HepG2 (cell line): ENCODE results near the gene GFER. TPM values are rescaled to one million over a fixed set of nuclear protein-coding genes. Genes with fewer than 3 reads are reported as not detected.
A peak's percentile ranks its signal among the peaks of the same experiment; 100 is the strongest.

Experiments used
- ATAC-seq: fragments of 200-7000 bp; cut with Tn5 transposase; 3 replicates; pipeline ENCODE4 v1.9.1; 2020; ENCODE audit warnings: mild to moderate bottlenecking, moderate library complexity
- BruUV-seq: library from RNA; stranded (reverse); fragments of 400-500 nt; replicated peaks from 2 replicates; lab custom pipeline; 2021; lab: Mats Ljungman, UMichigan
- CTCF ChIA-PET: fragments of 300-600 bp; formaldehyde crosslinking; extraction: SDS; loops from one replicate; lab custom pipeline; 2021; ENCODE audit warnings: low total read pairs, inconsistent platforms, low intra/inter-chr PET ratio; lab: Yijun Ruan, JAX
- POLR2A ChIA-PET: fragments of 350-600 bp; sonication (Branson Sonifier 250); formaldehyde crosslinking; loops from one replicate; lab custom pipeline; 2020; ENCODE audit warnings: antibody characterized with exemption, inconsistent platforms; lab: Yijun Ruan, JAX
- DNase-seq: peaks from one replicate; pipeline ENCODE4 v3.0.0-alpha.2; 2015; ENCODE audit warnings: low spot score
- FAIRE-seq: peaks from 3 replicates; lab custom pipeline; 2011; peaks lifted over from hg19 to GRCh38; lab: Jason Lieb, UNC
- H2AFZ ChIP-seq: one replicate; pipeline ENCODE4 v1.6.1; 2011; ENCODE audit warnings: low read length, inconsistent platforms
- H3K27ac ChIP-seq: fragments of 300-600 bp; 3 replicates; pipeline ENCODE4 v1.8.0; 2011; ENCODE audit warnings: mixed run types, mild to moderate bottlenecking, mixed read lengths, low read length, inconsistent platforms; ENCODE audit not compliant: insufficient read depth; ENCODE audit errors: extremely low read length
- H3K27me3 ChIP-seq, 2 experiments: fragments of 200-600 bp in 1 of 2; 2 replicates in 1 of 2; 3 replicates in 1 of 2; pipeline versions ENCODE4 v1.6.0 to v1.8.0; 2011; ENCODE audit warnings: low read length in 2 of 2, mild to moderate bottlenecking in 2 of 2, moderate library complexity in 2 of 2, inconsistent platforms in 1 of 2; ENCODE audit not compliant: insufficient read depth in 2 of 2, control insufficient read depth in 1 of 2
- H3K36me3 ChIP-seq, 2 experiments: fragments of 200-600 bp in 1 of 2; replicated peaks in 1 of 2; 2 replicates in 1 of 2; 3 replicates in 1 of 2; pipeline versions ENCODE4 v1.5.1 to v1.8.0; 2011; ENCODE audit warnings: low read length in 2 of 2, inconsistent platforms in 1 of 2; ENCODE audit not compliant: insufficient read depth in 2 of 2, control insufficient read depth in 1 of 2
- H3K4me1 ChIP-seq: 2 replicates; pipeline ENCODE4 v1.5.1; 2012; ENCODE audit warnings: low read length, inconsistent platforms; ENCODE audit not compliant: insufficient read depth
- H3K4me2 ChIP-seq: 2 replicates; pipeline ENCODE4 v1.6.0; 2011; ENCODE audit warnings: low read depth, low read length, inconsistent platforms
- H3K4me3 ChIP-seq, 3 experiments: fragments of 200-600 bp in 1 of 3; sonication (generic), shearing (Covaris generic) in 1 of 3; replicated peaks in 1 of 3; 2 replicates each; pipeline ENCODE4 v1.5.1; 2011 to 2016; ENCODE audit warnings: low read length in 3 of 3, inconsistent platforms in 2 of 3, low read depth in 2 of 3, mild to moderate bottlenecking in 2 of 3, control low read depth in 1 of 3, mixed read lengths in 1 of 3; ENCODE audit not compliant: insufficient read depth in 1 of 3
- H3K79me2 ChIP-seq: one replicate; pipeline ENCODE4 v1.6.1; 2011; ENCODE audit warnings: low read length, inconsistent platforms; ENCODE audit not compliant: insufficient read depth
- H3K9ac ChIP-seq: 2 replicates; pipeline ENCODE4 v1.6.0; 2011; ENCODE audit warnings: mild to moderate bottlenecking, low read depth, low read length, inconsistent platforms; ENCODE audit not compliant: insufficient read depth
- H3K9me3 ChIP-seq: 2 replicates; pipeline ENCODE4 v1.5.1; 2012; ENCODE audit warnings: mild to moderate bottlenecking, low read length
- H4K20me1 ChIP-seq: 2 replicates; pipeline ENCODE4 v1.6.0; 2011; ENCODE audit warnings: inconsistent platforms, mild to moderate bottlenecking, low read length, moderate library complexity; ENCODE audit not compliant: insufficient read depth
- AHR ChIP-seq: IDR thresholded peaks from 2 replicates; pipeline ENCODE4 v1.6.1; 2018; ENCODE audit warnings: missing genetic modification reagents, missing compliant biosample characterization
- ARNT2 ChIP-seq: sonication (generic); formaldehyde crosslinking; IDR thresholded peaks from 2 replicates; pipeline ENCODE4 v1.8.0; 2022; ENCODE audit warnings: mild to moderate bottlenecking, low read depth, missing genetic modification reagents, moderate library complexity
- ATF7-NPFF ChIP-seq: sonication (generic); formaldehyde crosslinking; IDR thresholded peaks from 2 replicates; pipeline ENCODE4 v1.8.1; 2023; ENCODE audit warnings: mild to moderate bottlenecking, low read depth, missing genetic modification reagents, moderate library complexity
- BRD4 ChIP-seq: sonication (generic); formaldehyde crosslinking; IDR thresholded peaks from 2 replicates; pipeline ENCODE4 v1.4.0; 2020; ENCODE audit warnings: missing genetic modification reagents
- CBFB ChIP-seq: sonication (generic); formaldehyde crosslinking; IDR thresholded peaks from 2 replicates; pipeline ENCODE4 v1.4.0; 2020; ENCODE audit warnings: missing genetic modification reagents
- FOXA1 ChIP-seq, 2 experiments: fragments of 450-650 bp in 1 of 2; sonication (generic) in 1 of 2; formaldehyde crosslinking in 1 of 2; IDR thresholded peaks; 2 replicates each; pipeline versions ENCODE4 v1.4.0 to v1.6.1; 2016 to 2020; ENCODE audit warnings: missing genetic modification reagents in 1 of 2
- HNRNPLL ChIP-seq: fragments of 200-400 bp; formaldehyde crosslinking; IDR thresholded peaks from 2 replicates; pipeline ENCODE4 v1.6.1; 2017; ENCODE audit warnings: mild to moderate bottlenecking, low read depth, low read length; ENCODE audit not compliant: poor library complexity, severe bottlenecking
- KDM5A ChIP-seq: fragments of 200-600 bp; sonication (generic); IDR thresholded peaks from 2 replicates; pipeline ENCODE4 v1.7.0; 2018; ENCODE audit warnings: antibody characterized with exemption, mild to moderate bottlenecking, low read length, borderline replicate concordance
- KMT2A ChIP-seq: sonication (generic); formaldehyde crosslinking; IDR thresholded peaks from 2 replicates; pipeline ENCODE4 v1.4.0; 2020; ENCODE audit warnings: missing genetic modification reagents
- LCORL ChIP-seq, 2 experiments: fragments of 450-650 bp in 1 of 2; sonication (generic) in 1 of 2; formaldehyde crosslinking in 1 of 2; IDR thresholded peaks; 2 replicates each; pipeline versions ENCODE4 v1.5.0 to v1.6.1; 2017 to 2020; ENCODE audit warnings: antibody characterized with exemption in 1 of 2, missing genetic modification reagents in 1 of 2
- MEIS2 ChIP-seq: sonication (generic); formaldehyde crosslinking; IDR thresholded peaks from 2 replicates; pipeline ENCODE4 v1.9.0; 2021; ENCODE audit warnings: mild to moderate bottlenecking, missing genetic modification reagents
- NPAS2 ChIP-seq: sonication (generic); formaldehyde crosslinking; IDR thresholded peaks from 2 replicates; pipeline ENCODE4 v1.8.0; 2022; ENCODE audit warnings: mild to moderate bottlenecking, missing genetic modification reagents, borderline replicate concordance
- PHF5A ChIP-seq: IDR thresholded peaks from one replicate; pipeline ENCODE4 v1.6.1; 2018; ENCODE audit warnings: low read depth, missing genetic modification reagents; ENCODE audit not compliant: unreplicated experiment
- SATB2 ChIP-seq: sonication (generic); formaldehyde crosslinking; IDR thresholded peaks from 2 replicates; pipeline ENCODE4 v1.5.0; 2020; ENCODE audit warnings: missing genetic modification reagents
- SP4 ChIP-seq: sonication (generic); formaldehyde crosslinking; IDR thresholded peaks from 2 replicates; pipeline ENCODE4 v1.8.1; 2023; ENCODE audit warnings: mild to moderate bottlenecking, missing genetic modification reagents
- ZNF280D ChIP-seq: sonication (generic); formaldehyde crosslinking; IDR thresholded peaks from 2 replicates; pipeline ENCODE4 v1.5.1; 2020; ENCODE audit warnings: mild to moderate bottlenecking, missing genetic modification reagents
- ZNF317 ChIP-seq: sonication (generic); formaldehyde crosslinking; IDR thresholded peaks from 2 replicates; pipeline ENCODE4 v1.5.0; 2020; ENCODE audit warnings: mild to moderate bottlenecking, missing genetic modification reagents
- ZNF547 ChIP-seq: sonication (generic); formaldehyde crosslinking; IDR thresholded peaks from 2 replicates; pipeline ENCODE4 v1.5.1; 2020; ENCODE audit warnings: mild to moderate bottlenecking, missing genetic modification reagents
- ZNF616 ChIP-seq: sonication (generic); formaldehyde crosslinking; IDR thresholded peaks from 2 replicates; pipeline ENCODE4 v1.5.0; 2020; ENCODE audit warnings: low read depth, mild to moderate bottlenecking, missing genetic modification reagents
- ZNF670 ChIP-seq: sonication (generic); formaldehyde crosslinking; IDR thresholded peaks from 2 replicates; pipeline ENCODE4 v1.8.0; 2022; ENCODE audit warnings: mild to moderate bottlenecking, missing genetic modification reagents, borderline replicate concordance
- ZNF891 ChIP-seq: sonication (generic); formaldehyde crosslinking; IDR thresholded peaks from 2 replicates; pipeline ENCODE4 v1.5.0; 2020; ENCODE audit warnings: mild to moderate bottlenecking, missing genetic modification reagents
- ZSCAN25 ChIP-seq: sonication (generic); formaldehyde crosslinking; IDR thresholded peaks from 2 replicates; pipeline ENCODE4 v1.8.0; 2022; ENCODE audit warnings: mild to moderate bottlenecking, missing genetic modification reagents
- WGBS: methylation state at CpG from one replicate; pipeline ENCODE4 v1.1.6; 2017; ENCODE audit warnings: low lambda C conversion rate; 5-methylcytosine and 5-hydroxymethylcytosine counted together
- in situ Hi-C: cut with HindIII; loops from 2 replicates; pipeline ENCODE4 v1.10.0; 2017; ENCODE audit warnings: low pct_unique_long_range_greater_than_20kb; ENCODE audit not compliant: extremely low pct_ligation_motif_present
- intact Hi-C: fragments of 100-400 bp; cut with micrococcal nuclease; formaldehyde crosslinking; loops from one replicate; pipeline ENCODE4 v1.10.0; 2022; ENCODE audit not compliant: unreplicated experiment
- polyA plus RNA-seq, 8 experiments: library from polyadenylated mRNA; depleted of rRNA in 3 of 8; stranded (reverse) in 7 of 8; unstranded in 1 of 8; fragments of >200 nt; fragmentation: Illumina TruSeq in 4 of 8; extraction: Trizol in 4 of 8; gene quantifications; 2 replicates each; pipeline versions ENCODE4 v1.2.1 to v1.2.3, GENCODE V29; 2011 to 2016; ENCODE audit warnings: low read depth in 4 of 8, missing spikeins in 1 of 8, mixed read lengths in 1 of 8; ENCODE audit not compliant: insufficient read depth in 1 of 8
- total RNA-seq, 5 experiments: library from RNA; depleted of rRNA; stranded (reverse); fragments of >200 nt; fragmentation: Illumina TruSeq; extraction: Trizol; gene quantifications; 2 replicates each; pipeline ENCODE4 v1.2.3, GENCODE V29; 2016; ENCODE audit warnings: low read depth in 1 of 5

GFER gene
- total and polyA plus RNA-seq, 2 of the 13 experiments (the other 11 are each of a cell fraction or from before 2014, with no cell fraction given) = 28.6 to 71.7 TPM

GRCh38 chr16:2009164-2009711 lies 25.2 kb downstream of the GFER start:
- no peaks in the 10 kb centered on the region for H3K9me3 ChIP-seq
- H3K4me2 ChIP-seq = peak overlapping the region; percentile 83
- peaks cover 13% of the 10 kb centered on the region; the same call in 1 of the 2 replicates for H4K20me1 ChIP-seq
- WGBS = 0% methylated on average over 14 of the region's 55 CpGs
- DNase-seq (no peak), FAIRE-seq (no peak), ATAC-seq (peak; percentile 6)
- H3K4me3 ChIP-seq = peak overlapping the region; percentile 76 to 81 (median 79)
- no peaks in the 10 kb centered on the region for H3K27me3 ChIP-seq
- H3K27ac ChIP-seq = peak overlapping the region; percentile 78
- peaks cover 69% of the 10 kb centered on the region for H3K4me1 ChIP-seq
- ChIA-PET POLR2A (interaction anchor here (0.6 to 2.1 kb wide), 17 partner anchors 9 to 241 kb away, joined by 3 to 16 read pairs (median 4); partner anchors contain the start of genes GFER, NHERF2, NPW and RPS2), CTCF (interaction anchor here (1.4 kb wide), 1 partner anchor 131 kb away, joined by 4 read pairs; no protein-coding TSS in a partner anchor)
- peak overlapping the region; percentile 93 for H3K9ac ChIP-seq
- H3K79me2 ChIP-seq = peaks cover 49% of the 10 kb centered on the region
- in situ Hi-C loops = no loop called here
- no peaks in the 10 kb centered on the region; a peak in 1 of 5 replicates for H3K36me3 ChIP-seq
- no TSS peak for BruUV-seq
- intact Hi-C loops = no loop called here
- H2AFZ ChIP-seq = no peak overlapping the region
- 0 out of 2 replicates have a peak, but pooled peaks have one; percentile 15 for TF ChIP-seq ATF7-NPFF (CRISPR knock-in tag)
- no peak for TF ChIP-seq ZNF616 (CRISPR knock-in tag)
- no peak for TF ChIP-seq PHF5A (CRISPR knock-in tag)
- 0 out of 2 replicates have a peak, but pooled peaks have one; percentile 12 for TF ChIP-seq ZNF891
- TF ChIP-seq ZNF670 (CRISPR knock-in tag) = no peak
- 0 out of 2 replicates have a peak, but pooled peaks have one; percentile 29 for TF ChIP-seq BRD4
- peak; percentile 15; the same call in 1 of the 2 replicates for TF ChIP-seq ZNF547
- TF ChIP-seq KMT2A (CRISPR knock-in tag) = peak; percentile 9; the same call in 1 of the 2 replicates
- no peak for TF ChIP-seq SATB2 (CRISPR knock-in tag)
- TF ChIP-seq AHR (CRISPR knock-in tag) = no peak
- TF ChIP-seq LCORL (IDR thresholded peaks at IDR 0.05) = no peak
- TF ChIP-seq LCORL (CRISPR knock-in tag; IDR thresholded peaks at IDR 0.05) = 0 out of 2 replicates have a peak, but pooled peaks have one; percentile 9
- no peak for TF ChIP-seq ZNF280D (CRISPR knock-in tag)
- 0 out of 2 replicates have a peak, but pooled peaks have one; percentile 4 for TF ChIP-seq SP4 (CRISPR knock-in tag)
- TF ChIP-seq CBFB = 0 out of 2 replicates have a peak, but pooled peaks have one; percentile 8
- TF ChIP-seq FOXA1 (IDR thresholded peaks at IDR 0.05) = no peak
- no peak for TF ChIP-seq FOXA1 (CRISPR knock-in tag; IDR thresholded peaks at IDR 0.05)
- 0 out of 2 replicates have a peak, but pooled peaks have one; percentile 33 for TF ChIP-seq MEIS2 (CRISPR knock-in tag)
- 0 out of 2 replicates have a peak, but pooled peaks have one; percentile 14 for TF ChIP-seq ARNT2 (CRISPR knock-in tag)
- peak; percentile 61; the same call in 1 of the 2 replicates for TF ChIP-seq ZSCAN25 (CRISPR knock-in tag)
- no peak for TF ChIP-seq NPAS2 (CRISPR knock-in tag)
- TF ChIP-seq KDM5A = 0 out of 2 replicates have a peak, but pooled peaks have one; percentile 13
- peak; percentile 74 for TF ChIP-seq HNRNPLL
- TF ChIP-seq ZNF317 (CRISPR knock-in tag) = no peak
